Measurements from ENCODE around the gene LAMA3.

LAMA3 gene

DNA sequence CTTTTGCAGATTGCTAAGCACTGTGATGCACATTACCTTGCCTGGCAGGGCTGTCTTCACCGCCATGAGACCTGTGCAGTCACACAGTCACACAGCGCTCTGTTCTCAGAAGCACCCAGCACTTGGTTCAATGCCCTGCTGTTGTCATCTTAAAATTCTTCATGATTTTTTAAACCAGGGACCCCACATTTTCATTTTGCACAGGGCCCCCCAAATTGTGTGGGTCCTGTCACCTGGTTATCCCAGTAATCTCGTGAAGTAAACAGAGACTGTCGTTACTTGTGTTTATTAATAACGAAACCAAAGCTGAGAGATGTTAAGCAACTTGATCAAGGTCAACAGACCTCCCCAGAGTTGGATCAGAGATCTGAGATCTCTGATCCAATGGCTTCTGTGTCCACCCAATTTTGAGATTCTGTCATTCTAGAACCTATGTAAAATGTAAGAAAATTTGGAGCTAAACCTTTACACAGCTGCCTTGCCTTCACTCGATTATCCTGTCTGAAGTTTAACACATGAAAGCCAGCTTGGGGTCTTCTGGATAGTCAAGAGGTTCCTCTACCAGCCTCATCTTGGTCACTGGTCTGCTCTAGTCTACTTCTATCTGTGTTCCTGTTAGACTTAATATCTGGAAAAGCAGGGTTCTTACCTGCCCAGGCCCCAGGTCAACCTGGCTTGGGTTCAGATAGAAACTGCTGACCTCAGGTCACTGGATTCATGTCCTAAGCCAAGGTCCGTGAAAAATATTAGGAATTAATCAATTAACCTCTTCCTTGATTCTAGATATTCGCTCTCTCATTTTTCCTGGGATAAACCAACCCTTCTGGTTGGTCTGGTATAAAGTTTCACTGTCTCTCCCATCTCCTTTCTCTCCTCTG is 311.6 kb downstream of the LAMA3 start:
- no peak for DNase-seq (ENCODE audit: low read depth)

- no peak for DNase-seq (ENCODE audit: low read depth)
These were observed 313.2 kb downstream of the LAMA3 start for GRCh38 chr18:24002479-24002878.

DNA sequence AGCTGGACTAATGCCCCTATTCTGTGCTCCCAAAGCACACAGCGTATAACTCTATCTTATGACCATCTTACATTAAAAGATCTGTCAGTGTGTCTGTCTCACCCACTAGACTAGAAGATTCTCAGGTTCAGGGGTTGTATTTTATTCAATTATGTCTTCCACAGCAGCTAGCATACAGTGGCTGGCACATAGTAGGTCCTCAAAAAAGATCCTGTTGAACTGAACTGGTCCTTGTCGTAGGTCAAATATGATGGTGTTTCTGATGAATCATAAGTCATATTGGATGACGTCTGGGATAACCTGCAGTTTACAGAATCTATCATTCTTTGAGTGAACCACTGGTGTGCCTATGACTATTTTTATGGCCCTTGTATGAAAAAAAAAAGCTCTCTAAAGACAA is 314.0 kb downstream of the LAMA3 start:
- no peak for DNase-seq (ENCODE audit: low read depth)

- DNase-seq (ENCODE audit: low read depth), result no peak
These were observed 314.8 kb downstream of the LAMA3 start for GRCh38 chr18:24003903-24004640.

Measured in non-pigmented ciliary epithelial cell (primary cell).